Esophagus squamous epithelium (tissue), 5 donors: ENCODE data around the gene ZMIZ2. TPM values are rescaled to one million over a fixed set of nuclear protein-coding genes. Genes with fewer than 3 reads are reported as not detected.

Experiments
- DNase-seq: peaks from one replicate; lab custom pipeline; 2025; lab: John Stamatoyannopoulos, UW
- H3K27ac ChIP-seq, 4 donors: fragments of 200-600 bp; sonication (generic); one replicate each; pipeline ENCODE4 v1.5.1; 2016 to 2019; ENCODE audit warnings: mild to moderate bottlenecking in 1 of 4
- H3K27me3 ChIP-seq, 4 donors: fragments of 200-600 bp; sonication (generic); 1 replicate in 3 of 4; 2 replicates in 1 of 4; pipeline versions ENCODE4 v1.5.1 to v1.6.0; 2017 to 2021; ENCODE audit warnings: antibody characterized with exemption in 1 of 4
- H3K36me3 ChIP-seq, 3 donors: fragments of 200-600 bp; sonication (generic); one replicate each; pipeline ENCODE4 v1.5.1; 2016 to 2019
- H3K4me1 ChIP-seq, 3 donors: fragments of 200-600 bp; sonication (generic); one replicate each; pipeline ENCODE4 v1.5.1; 2017 to 2019
- H3K4me3 ChIP-seq, 4 donors: fragments of 200-600 bp; sonication (generic); 1 replicate in 3 of 4; 2 replicates in 1 of 4; pipeline ENCODE4 v1.5.1; 2016 to 2019; ENCODE audit warnings: mild to moderate bottlenecking in 2 of 4, moderate library complexity in 1 of 4
- H3K9me3 ChIP-seq, 3 donors: fragments of 200-600 bp; sonication (generic); one replicate each; pipeline ENCODE4 v1.5.1; 2016 to 2019
- CTCF ChIP-seq, 6 experiments: fragments of 450-650 bp in 4 of 6; fragments of 200-600 bp in 2 of 6; sonication (generic) in 2 of 6; IDR thresholded peaks; one replicate each; pipeline ENCODE4 v1.5.1; 2016 to 2019; ENCODE audit warnings: antibody characterized with exemption in 6 of 6, mild to moderate bottlenecking in 4 of 6, moderate library complexity in 4 of 6
- POLR2A ChIP-seq, 4 donors: fragments of 450-650 bp; IDR thresholded peaks; one replicate each; pipeline ENCODE4 v1.6.1; 2017; ENCODE audit warnings: antibody characterized with exemption in 4 of 4, mild to moderate bottlenecking in 4 of 4, moderate library complexity in 3 of 4
- WGBS, 2 donors: methylation state at CpG; one replicate each; pipeline ENCODE4 v1.1.5; 2018; 5-methylcytosine and 5-hydroxymethylcytosine counted together
- intact Hi-C: fragments of 100-400 bp; cut with DNase I; formaldehyde crosslinking; loops from one replicate; pipeline ENCODE4 v1.15.0; 2022
- total RNA-seq, 4 donors: library from RNA; depleted of rRNA; stranded (reverse); fragments of >200 nt; gene quantifications; one replicate each; pipeline ENCODE4 v1.1.0, GENCODE V29; 2016
- donor health status: DM: yes; HTN: yes; CAD: no.

Gene ZMIZ2
- total RNA-seq, 4 donors from 2014 or later, result 6.9 to 25.4 (median 18.3) TPM

GRCh38 chr7:44791278-44792219 is 42.9 kb downstream of the ZMIZ2 start:
- 78 to 96% methylated on average over 8 of the region's 8 CpGs for WGBS, 2 donors
- Histone ChIP-seq H3K4me3 (no peak overlapping the region), H3K36me3 (no peaks in the 10 kb centered on the region), H3K9me3 (no peaks in the 10 kb centered on the region), H3K4me1 (peaks cover 0 to 13% (median 0%) of the 10 kb centered on the region in 3 donors), H3K27me3 (no peaks in the 10 kb centered on the region), H3K27ac (peak overlapping the region in 1 of 4 donors; percentile 13)
- intact Hi-C loops, result no loop called here
- TF ChIP-seq POLR2A (IDR thresholded peaks at IDR 0.05) (no peak), CTCF (IDR thresholded peaks at IDR 0.05) (no peak)
- DNase-seq, result no peak

GRCh38 chr7:44793919-44794318 is 45.3 kb downstream of the ZMIZ2 start:
- WGBS, 2 donors, result 72 to 83% methylated on average over 4 to 5 of the region's 5 CpGs
- peaks cover 7 to 26% (median 10%) of the 10 kb centered on the region in 3 donors for H3K4me1 ChIP-seq
- peaks cover 0 to 6% (median 0%) of the 10 kb centered on the region in 3 donors for H3K36me3 ChIP-seq
- no peak for TF ChIP-seq CTCF (IDR thresholded peaks at IDR 0.05)
- TF ChIP-seq POLR2A (IDR thresholded peaks at IDR 0.05), result no peak
- H3K4me3 ChIP-seq, result no peak overlapping the region
- H3K9me3 ChIP-seq, result no peaks in the 10 kb centered on the region
- intact Hi-C loops, result no loop called here
- no peaks in the 10 kb centered on the region for H3K27me3 ChIP-seq
- H3K27ac ChIP-seq, result no peak overlapping the region
- no peak for DNase-seq

GRCh38 chr7:44794331-44794730 is 45.7 kb downstream of the ZMIZ2 start:
- H3K4me1 ChIP-seq, result peaks cover 7 to 30% (median 13%) of the 10 kb centered on the region in 3 donors
- no peak for DNase-seq
- intact Hi-C loops, result no loop called here
- no peak overlapping the region for H3K4me3 ChIP-seq
- 31 to 52% methylated on average over 2 to 3 of the region's 3 CpGs for WGBS, 2 donors
- H3K27ac ChIP-seq, result no peak overlapping the region
- H3K9me3 ChIP-seq, result no peaks in the 10 kb centered on the region
- H3K27me3 ChIP-seq, result no peaks in the 10 kb centered on the region
- H3K36me3 ChIP-seq, result peaks cover 0 to 10% (median 0%) of the 10 kb centered on the region in 3 donors
- TF ChIP-seq CTCF (IDR thresholded peaks at IDR 0.05) (no peak), POLR2A (IDR thresholded peaks at IDR 0.05) (no peak)

- Histone ChIP-seq H3K4me3 (peak overlapping the region; percentile 62 to 89 (median 74)), H3K9me3 (no peaks in the 10 kb centered on the region), H3K27me3 (no peaks in the 10 kb centered on the region), H3K27ac (peak overlapping the region; percentile 95 to 99 (median 98)), H3K4me1 (peaks cover 7 to 43% (median 17%) of the 10 kb centered on the region in 3 donors), H3K36me3 (peaks cover 12 to 27% (median 16%) of the 10 kb centered on the region in 3 donors)
- TF ChIP-seq POLR2A (IDR thresholded peaks at IDR 0.05), result no peak
- no peak for TF ChIP-seq CTCF (IDR thresholded peaks at IDR 0.05)
- 0% methylated on average over 3 to 12 of the region's 59 CpGs for WGBS, 2 donors
- intact Hi-C loops, result no loop called here
- DNase-seq, result no peak
Measured at GRCh38 chr7:44796034-44796503, 47.4 kb downstream of the ZMIZ2 start.
